Endodermal cell (in vitro differentiated cells): ENCODE results near the gene RHBDF1. TPM values are rescaled to one million over a fixed set of nuclear protein-coding genes. Genes with fewer than 3 reads are reported as not detected.

Experiments
- DNase-seq: peaks from one replicate; pipeline ENCODE4 v3.0.0-alpha.2; 2017
- H3K27ac ChIP-seq: 2 replicates; pipeline ENCODE4 v1.5.1; 2013; ENCODE audit warnings: mild to moderate bottlenecking, low read depth, low read length, moderate library complexity
- H3K27me3 ChIP-seq: 2 replicates; pipeline ENCODE4 v1.6.1; 2013; ENCODE audit warnings: mild to moderate bottlenecking, low read length, moderate library complexity; ENCODE audit not compliant: insufficient read depth, control insufficient read depth, poor library complexity, severe bottlenecking
- H3K36me3 ChIP-seq: 2 replicates; pipeline ENCODE4 v1.7.0; 2013; ENCODE audit warnings: mild to moderate bottlenecking, low read length, moderate library complexity; ENCODE audit not compliant: control insufficient read depth, insufficient read depth
- H3K4me1 ChIP-seq: one replicate; pipeline ENCODE4 v1.7.0; 2013; ENCODE audit warnings: low read length; ENCODE audit not compliant: control insufficient read depth, insufficient read depth
- H3K4me3 ChIP-seq: 2 replicates; pipeline ENCODE4 v1.5.1; 2013; ENCODE audit warnings: mild to moderate bottlenecking, low read length, moderate library complexity
- H3K9ac ChIP-seq: 2 replicates; pipeline ENCODE4 v1.6.1; 2013; ENCODE audit warnings: mild to moderate bottlenecking, low read length, moderate library complexity; ENCODE audit not compliant: poor library complexity, severe bottlenecking; ENCODE audit errors: extremely low read depth
- H3K9me3 ChIP-seq: 2 replicates; pipeline ENCODE4 v1.6.1; 2013; ENCODE audit warnings: mild to moderate bottlenecking, low read length, moderate library complexity; ENCODE audit not compliant: control insufficient read depth
- H3K27ac Mint-ChIP-seq: 2 replicates; pipeline ENCODE4 v1.8.0; 2020; ENCODE audit warnings: mixed read lengths
- H3K27me3 Mint-ChIP-seq: 2 replicates; pipeline ENCODE4 v1.8.0; 2021; ENCODE audit warnings: mild to moderate bottlenecking, mixed read lengths; ENCODE audit not compliant: insufficient read depth
- H3K36me3 Mint-ChIP-seq: 2 replicates; pipeline ENCODE4 v1.8.0; 2020; ENCODE audit warnings: low read depth, mixed read lengths
- H3K4me1 Mint-ChIP-seq: 2 replicates; pipeline ENCODE4 v1.8.0; 2020; ENCODE audit warnings: mixed read lengths
- H3K4me3 Mint-ChIP-seq: 2 replicates; pipeline ENCODE4 v1.8.0; 2020; ENCODE audit warnings: mild to moderate bottlenecking, moderate library complexity, mixed read lengths
- H3K9me3 Mint-ChIP-seq: 2 replicates; pipeline ENCODE4 v1.8.0; 2020; ENCODE audit warnings: mild to moderate bottlenecking, mixed read lengths
- WGBS, 2 experiments: methylation state at CpG; one replicate each; pipeline versions ENCODE4 v1.1.5 to v1.1.7; 2013; ENCODE audit warnings: missing lambda C conversion rate in 2 of 2, mixed read lengths in 1 of 2; ENCODE audit not compliant: insufficient coverage in 1 of 2, insufficient read length in 1 of 2; 5-methylcytosine and 5-hydroxymethylcytosine counted together
- total RNA-seq, 2 donors: library from RNA; stranded (reverse); fragmentation: NEBNext Ultra II Directional in 1 of 2; extraction: Animal tissue kit (Norgen Biotek cat#: 25700) in 1 of 2; gene quantifications; 2 replicates in 1 of 2; 3 replicates in 1 of 2; pipeline ENCODE4 v1.2.1, GENCODE V29; 2021
- TF ChIP-seq, protein P1 (sequence below): fragments of 200-600 bp; sonication (generic); conservative IDR thresholded peaks from 2 replicates; pipeline ENCODE4 v1.5.0; 2021; ENCODE audit warnings: antibody characterized with exemption, mild to moderate bottlenecking

The RHBDF1 gene
- total RNA-seq, 2 donors from 2014 or later = 70.7 to 76.4 TPM

DNA sequence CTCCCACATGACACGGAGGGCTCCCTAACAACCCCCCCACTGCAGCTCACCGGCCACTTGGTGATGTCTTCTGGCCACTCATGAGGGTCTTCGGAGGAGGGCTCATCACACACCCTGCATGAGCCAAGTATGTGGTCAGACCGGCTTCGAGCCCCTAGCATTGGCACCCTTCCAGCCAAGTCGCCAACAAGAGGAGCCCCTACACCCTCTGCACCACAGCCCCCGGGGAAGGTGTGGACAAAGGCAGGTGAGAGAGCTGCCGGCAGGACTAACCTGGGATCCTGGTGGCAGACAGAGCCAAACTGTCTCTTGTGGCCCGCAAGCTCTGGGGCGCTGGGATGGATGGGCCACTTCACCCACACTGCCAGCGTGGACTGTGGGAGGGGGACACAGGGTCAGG is 12.3 kb downstream of the RHBDF1 start:
- H3K4me1 Mint-ChIP-seq = no peaks in the 10 kb centered on the region
- no peak overlapping the region for H3K27ac Mint-ChIP-seq
- TF ChIP-seq, protein P1, sequence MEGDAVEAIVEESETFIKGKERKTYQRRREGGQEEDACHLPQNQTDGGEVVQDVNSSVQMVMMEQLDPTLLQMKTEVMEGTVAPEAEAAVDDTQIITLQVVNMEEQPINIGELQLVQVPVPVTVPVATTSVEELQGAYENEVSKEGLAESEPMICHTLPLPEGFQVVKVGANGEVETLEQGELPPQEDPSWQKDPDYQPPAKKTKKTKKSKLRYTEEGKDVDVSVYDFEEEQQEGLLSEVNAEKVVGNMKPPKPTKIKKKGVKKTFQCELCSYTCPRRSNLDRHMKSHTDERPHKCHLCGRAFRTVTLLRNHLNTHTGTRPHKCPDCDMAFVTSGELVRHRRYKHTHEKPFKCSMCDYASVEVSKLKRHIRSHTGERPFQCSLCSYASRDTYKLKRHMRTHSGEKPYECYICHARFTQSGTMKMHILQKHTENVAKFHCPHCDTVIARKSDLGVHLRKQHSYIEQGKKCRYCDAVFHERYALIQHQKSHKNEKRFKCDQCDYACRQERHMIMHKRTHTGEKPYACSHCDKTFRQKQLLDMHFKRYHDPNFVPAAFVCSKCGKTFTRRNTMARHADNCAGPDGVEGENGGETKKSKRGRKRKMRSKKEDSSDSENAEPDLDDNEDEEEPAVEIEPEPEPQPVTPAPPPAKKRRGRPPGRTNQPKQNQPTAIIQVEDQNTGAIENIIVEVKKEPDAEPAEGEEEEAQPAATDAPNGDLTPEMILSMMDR = no peak
- H3K27ac ChIP-seq = no peak overlapping the region
- H3K36me3 ChIP-seq = peaks cover 63% of the 10 kb centered on the region
- no peaks in the 10 kb centered on the region for H3K9me3 Mint-ChIP-seq
- H3K9me3 ChIP-seq = no peaks in the 10 kb centered on the region
- H3K4me1 ChIP-seq = no peaks in the 10 kb centered on the region
- no peaks in the 10 kb centered on the region for H3K27me3 Mint-ChIP-seq
- H3K36me3 Mint-ChIP-seq = peaks cover 52% of the 10 kb centered on the region
- H3K27me3 ChIP-seq = no peaks in the 10 kb centered on the region
- WGBS, 2 experiments = 88 to 96% methylated on average over 9 to 11 of the region's 11 CpGs
- no peak for DNase-seq
- no peak overlapping the region for H3K4me3 ChIP-seq
- H3K4me3 Mint-ChIP-seq = no peak overlapping the region
- no peak overlapping the region for H3K9ac ChIP-seq

DNA sequence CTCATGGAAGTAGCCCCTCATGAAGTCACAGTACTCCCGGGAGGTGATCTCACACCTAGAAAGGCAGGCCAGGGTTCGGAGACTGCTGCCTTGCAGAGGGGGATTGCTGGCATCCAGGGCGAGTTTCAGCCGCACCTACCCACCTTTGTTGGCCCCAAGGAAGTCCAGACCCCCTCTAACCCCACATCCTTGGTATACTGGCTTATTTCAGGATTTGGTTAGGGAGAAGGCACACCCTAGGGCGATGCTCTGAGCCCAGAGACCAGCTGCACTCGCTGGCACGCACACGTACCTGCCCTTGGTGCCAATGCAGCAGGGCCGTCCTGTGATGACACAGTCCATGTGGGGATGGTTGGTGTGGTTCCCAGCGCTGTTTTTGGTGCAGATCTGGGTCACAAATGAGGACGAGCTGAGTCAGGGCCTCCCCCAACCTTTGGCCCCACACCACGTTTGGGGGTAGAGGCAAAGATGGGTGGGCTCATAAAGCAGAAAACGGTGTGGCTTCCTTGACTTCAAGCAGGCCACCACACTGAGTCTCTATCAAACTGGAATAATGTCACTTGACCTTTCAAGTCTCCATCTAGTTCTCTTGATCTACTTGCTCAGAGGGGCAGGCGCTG is 12.9 kb downstream of the RHBDF1 start:
- Histone ChIP-seq H3K27me3 (no peaks in the 10 kb centered on the region), H3K36me3 (peaks cover 57% of the 10 kb centered on the region), H3K9ac (no peak overlapping the region), H3K4me1 (no peaks in the 10 kb centered on the region), H3K4me3 (no peak overlapping the region), H3K27ac (no peak overlapping the region), H3K9me3 (no peaks in the 10 kb centered on the region)
- TF ChIP-seq, protein P1 = no peak
- Mint-ChIP-seq H3K4me3 (no peak overlapping the region), H3K27me3 (no peaks in the 10 kb centered on the region), H3K36me3 (peaks cover 52% of the 10 kb centered on the region), H3K27ac (peak overlapping the region; percentile 48), H3K4me1 (no peaks in the 10 kb centered on the region), H3K9me3 (no peaks in the 10 kb centered on the region)
- 95 to 98% methylated on average over 9 to 14 of the region's 14 CpGs for WGBS, 2 experiments
- no peak for DNase-seq

DNA sequence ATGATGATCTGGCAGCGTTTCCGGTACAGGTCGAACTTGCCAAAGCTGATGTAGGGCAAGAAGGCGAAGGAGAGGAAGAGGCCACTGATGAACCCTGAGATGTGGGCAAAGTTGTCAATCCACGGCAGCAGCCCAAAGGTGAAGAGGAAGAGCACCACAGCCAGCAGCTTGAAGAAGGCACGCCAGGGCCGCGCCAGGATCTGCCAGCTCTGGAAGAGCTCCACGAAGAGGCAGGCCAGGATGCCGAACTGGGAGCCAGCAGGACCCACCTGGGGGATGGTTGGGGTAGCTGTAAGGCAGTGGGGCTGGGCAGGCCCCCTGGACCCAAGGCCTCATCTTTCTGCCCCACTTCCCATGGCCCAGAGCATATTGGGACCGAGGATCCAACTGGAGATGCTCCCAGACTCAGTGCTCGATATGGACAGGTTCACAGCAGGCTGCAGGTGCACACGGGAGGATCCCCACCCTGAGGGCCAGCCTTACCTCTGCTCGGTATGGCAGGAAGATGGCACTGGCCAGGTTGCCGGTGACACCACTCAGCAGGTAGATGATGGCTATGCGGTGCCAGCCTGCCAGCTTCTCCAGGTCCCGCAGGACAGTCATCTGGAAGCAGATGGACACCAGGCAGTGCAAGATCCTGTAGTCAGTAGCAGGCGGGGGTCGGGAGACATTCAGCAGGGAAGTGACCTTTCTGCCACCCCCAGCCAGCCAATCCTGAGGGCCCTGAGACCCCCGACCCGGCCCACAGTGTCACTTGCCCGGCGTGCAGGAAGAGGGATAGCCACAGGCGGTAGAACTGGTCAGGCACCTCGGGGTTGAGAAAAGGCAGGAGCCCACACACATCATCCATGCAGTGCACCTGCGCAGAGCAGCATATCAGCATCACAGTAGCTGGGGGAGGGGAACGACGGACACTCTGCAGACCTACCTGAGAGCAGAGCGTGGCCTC is 13.7 kb downstream of the RHBDF1 start:
- Histone ChIP-seq H3K27ac (no peak overlapping the region), H3K36me3 (peaks cover 50% of the 10 kb centered on the region), H3K27me3 (no peaks in the 10 kb centered on the region), H3K9ac (no peak overlapping the region), H3K4me3 (no peak overlapping the region), H3K4me1 (no peaks in the 10 kb centered on the region), H3K9me3 (no peaks in the 10 kb centered on the region)
- Mint-ChIP-seq H3K27ac (peak overlapping the region; percentile 48), H3K4me3 (no peak overlapping the region), H3K4me1 (no peaks in the 10 kb centered on the region), H3K27me3 (no peaks in the 10 kb centered on the region), H3K9me3 (no peaks in the 10 kb centered on the region), H3K36me3 (peaks cover 46% of the 10 kb centered on the region)
- 93% methylated on average over 25 to 29 of the region's 29 CpGs for WGBS, 2 experiments
- TF ChIP-seq, protein P1 = no peak
- no peak for DNase-seq
